ENCODE data around the gene FAM163A. TPM values are rescaled to one million over a fixed set of nuclear protein-coding genes. Genes with fewer than 3 reads are reported as not detected.

FAM163A gene
- total RNA-seq, 1 donor from 2014 or later = not detected

DNA sequence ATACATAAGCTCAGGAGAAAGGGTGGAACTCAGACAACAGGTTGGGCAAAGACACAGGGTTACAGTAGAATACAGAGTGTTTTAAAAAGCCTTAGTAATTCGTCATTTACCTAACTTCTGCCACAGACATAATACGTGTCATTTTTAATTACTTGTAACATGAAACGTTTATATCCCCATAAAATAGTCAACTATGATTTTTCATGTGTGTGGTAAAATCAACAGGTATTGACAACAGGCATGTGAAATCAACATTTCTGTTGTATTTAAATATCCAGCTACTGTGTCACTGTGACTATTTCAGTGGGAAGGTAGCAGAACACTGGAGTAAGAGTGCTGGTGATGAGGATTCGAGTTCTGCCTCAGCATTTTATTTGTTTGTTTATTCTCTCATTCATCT, 5.7 kb downstream of the FAM163A start:
- TF ChIP-seq, protein P1, sequence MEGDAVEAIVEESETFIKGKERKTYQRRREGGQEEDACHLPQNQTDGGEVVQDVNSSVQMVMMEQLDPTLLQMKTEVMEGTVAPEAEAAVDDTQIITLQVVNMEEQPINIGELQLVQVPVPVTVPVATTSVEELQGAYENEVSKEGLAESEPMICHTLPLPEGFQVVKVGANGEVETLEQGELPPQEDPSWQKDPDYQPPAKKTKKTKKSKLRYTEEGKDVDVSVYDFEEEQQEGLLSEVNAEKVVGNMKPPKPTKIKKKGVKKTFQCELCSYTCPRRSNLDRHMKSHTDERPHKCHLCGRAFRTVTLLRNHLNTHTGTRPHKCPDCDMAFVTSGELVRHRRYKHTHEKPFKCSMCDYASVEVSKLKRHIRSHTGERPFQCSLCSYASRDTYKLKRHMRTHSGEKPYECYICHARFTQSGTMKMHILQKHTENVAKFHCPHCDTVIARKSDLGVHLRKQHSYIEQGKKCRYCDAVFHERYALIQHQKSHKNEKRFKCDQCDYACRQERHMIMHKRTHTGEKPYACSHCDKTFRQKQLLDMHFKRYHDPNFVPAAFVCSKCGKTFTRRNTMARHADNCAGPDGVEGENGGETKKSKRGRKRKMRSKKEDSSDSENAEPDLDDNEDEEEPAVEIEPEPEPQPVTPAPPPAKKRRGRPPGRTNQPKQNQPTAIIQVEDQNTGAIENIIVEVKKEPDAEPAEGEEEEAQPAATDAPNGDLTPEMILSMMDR (conservative IDR thresholded peaks at IDR 0.05; ENCODE audit: low read depth, low read length) = no peak
- H3K4me3 ChIP-seq (ENCODE audit: low read depth, low read length) = no peak overlapping the region
- no peak for DNase-seq (ENCODE audit: low read depth)

DNA sequence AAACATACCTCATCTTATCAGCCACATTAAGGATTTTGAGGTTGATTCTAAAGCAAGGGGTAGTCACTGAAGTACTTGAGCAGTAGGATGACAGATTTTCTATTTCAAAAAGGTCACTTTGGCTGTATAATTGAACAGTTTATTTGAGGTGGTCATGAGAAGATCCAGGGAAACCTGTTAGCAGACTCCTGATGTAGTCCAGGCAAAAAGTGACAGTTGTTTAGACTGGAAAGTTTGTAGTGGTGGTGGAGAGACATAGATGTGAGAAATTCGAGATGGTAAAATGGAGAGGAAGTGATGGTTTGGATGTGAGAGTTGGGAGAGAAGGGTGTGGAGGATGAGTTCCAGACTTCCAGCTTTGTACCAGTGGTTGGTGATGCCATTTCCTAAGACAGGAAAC, 7.5 kb downstream of the FAM163A start:
- no peak overlapping the region for H3K4me3 ChIP-seq (ENCODE audit: low read depth, low read length)
- no peak for DNase-seq (ENCODE audit: low read depth)
- TF ChIP-seq, protein P1 (conservative IDR thresholded peaks at IDR 0.05; ENCODE audit: low read depth, low read length) = no peak

DNA sequence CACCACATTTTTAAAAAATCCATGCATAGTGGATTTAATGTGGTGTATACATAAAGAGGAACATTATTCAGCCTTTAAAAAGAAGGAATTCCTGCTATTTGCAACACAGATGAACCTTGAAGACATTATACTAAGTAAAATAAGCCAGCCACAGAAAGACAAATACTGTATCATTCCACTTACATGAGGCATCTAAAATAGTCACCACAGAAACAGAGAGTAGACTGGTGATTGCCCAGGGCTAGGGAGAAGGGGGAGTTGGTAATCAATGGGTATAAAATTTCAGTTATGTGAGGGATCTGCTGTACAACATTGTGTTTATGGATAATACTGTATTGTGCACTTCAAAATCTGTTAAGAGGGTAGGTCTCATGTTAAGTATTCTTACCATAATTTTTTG, 10.0 kb downstream of the FAM163A start:
- DNase-seq (ENCODE audit: low read depth) = no peak
- TF ChIP-seq, protein P1 (conservative IDR thresholded peaks at IDR 0.05; ENCODE audit: low read depth, low read length) = no peak
- H3K4me3 ChIP-seq (ENCODE audit: low read depth, low read length) = no peak overlapping the region

DNA sequence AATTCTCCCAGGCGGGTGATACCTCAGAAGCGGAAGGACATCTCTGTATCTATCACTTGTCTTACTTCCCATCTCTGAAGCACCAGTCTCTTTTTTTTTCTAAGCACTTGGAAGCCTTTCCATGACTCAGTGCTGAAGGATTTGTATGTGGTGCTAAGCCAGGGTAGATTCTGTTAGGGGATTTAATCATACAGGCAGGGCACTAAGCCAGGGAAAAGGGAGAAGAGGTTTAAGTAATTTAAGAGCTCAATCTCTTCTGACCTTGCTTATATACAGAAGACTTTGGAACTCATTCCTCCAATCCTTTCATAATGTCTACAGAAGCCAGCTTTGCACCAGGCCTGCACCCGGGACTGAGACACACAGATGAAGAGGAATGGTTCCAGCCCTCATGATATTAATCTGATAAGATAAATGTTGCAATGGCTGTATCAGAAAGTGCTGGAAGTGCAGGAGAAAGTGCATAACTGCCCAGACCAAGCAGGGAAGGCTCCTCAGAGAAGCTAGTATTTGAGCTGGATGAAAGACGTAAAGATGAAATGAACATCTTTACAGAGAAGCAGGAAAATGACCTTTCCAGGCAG, 11.0 kb downstream of the FAM163A start:
- DNase-seq (ENCODE audit: low read depth) = no peak
- TF ChIP-seq, protein P1 (conservative IDR thresholded peaks at IDR 0.05; ENCODE audit: low read depth, low read length) = no peak
- H3K4me3 ChIP-seq (ENCODE audit: low read depth, low read length) = no peak overlapping the region

DNA sequence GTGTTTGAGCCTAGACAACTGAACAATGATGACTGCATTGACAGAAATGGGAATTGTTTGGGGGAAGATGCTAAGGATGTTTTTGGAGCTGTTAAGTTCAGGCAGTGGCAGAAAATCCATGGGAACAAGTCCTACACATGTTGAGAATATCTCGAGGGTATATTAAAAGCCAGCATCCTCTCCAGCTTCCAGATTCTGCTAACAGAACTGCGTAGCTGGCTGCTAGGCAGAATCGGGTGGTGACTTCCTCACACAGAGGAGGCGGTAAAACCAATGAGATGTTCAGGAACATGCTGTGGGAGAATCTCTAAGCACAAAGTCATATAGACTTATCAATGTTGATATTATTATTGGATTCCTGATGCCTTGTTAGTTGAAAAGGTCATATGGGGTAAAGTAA, 14.8 kb downstream of the FAM163A start:
- no peak overlapping the region for H3K4me3 ChIP-seq (ENCODE audit: low read depth, low read length)
- TF ChIP-seq, protein P1 (conservative IDR thresholded peaks at IDR 0.05; ENCODE audit: low read depth, low read length) = no peak

DNA sequence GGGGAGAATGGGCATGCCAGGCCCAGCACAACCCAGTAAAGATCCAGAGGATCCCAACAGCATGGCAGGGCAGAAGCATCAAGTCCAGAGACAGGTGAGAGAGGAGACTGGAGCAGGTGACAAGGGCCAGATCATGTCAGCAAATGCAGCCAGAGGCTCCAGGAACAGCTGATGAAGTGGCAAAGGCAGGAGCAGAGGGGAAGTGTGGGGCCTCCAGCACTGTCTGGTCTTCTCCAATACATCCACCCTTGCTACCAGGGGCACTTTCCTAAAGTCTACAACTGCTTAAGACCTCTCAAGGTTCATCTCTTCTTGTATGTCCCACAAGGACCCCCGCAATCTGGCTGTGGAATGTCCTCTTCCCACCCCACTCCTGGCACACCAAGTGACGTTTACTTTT, 17.4 kb downstream of the FAM163A start:
- H3K4me3 ChIP-seq (ENCODE audit: low read depth, low read length) = no peak overlapping the region
- TF ChIP-seq, protein P1 (conservative IDR thresholded peaks at IDR 0.05; ENCODE audit: low read depth, low read length) = no peak
- DNase-seq (ENCODE audit: low read depth) = no peak

More for the DNA sequence above, 14.8 kb downstream of the FAM163A start:
- DNase-seq (ENCODE audit: low read depth) = no peak

DNA sequence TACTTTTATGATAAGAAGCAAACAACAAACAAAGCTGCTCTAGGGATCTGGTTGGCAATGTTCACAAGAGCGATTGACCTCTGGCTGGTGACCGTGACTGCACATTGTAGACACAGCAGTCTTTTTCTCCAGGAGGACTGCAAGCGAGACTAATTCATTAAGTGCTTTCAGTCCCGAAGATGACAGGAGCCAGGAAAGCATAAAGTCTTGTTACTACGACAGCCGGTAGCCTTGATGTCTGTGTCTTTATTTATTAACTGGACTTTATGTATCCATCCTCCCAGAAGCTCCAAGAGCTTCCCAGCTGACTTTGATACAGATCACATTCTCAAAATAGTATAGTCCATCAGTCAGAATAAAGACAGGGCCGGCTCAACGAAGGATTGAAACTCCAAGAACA, 18.2 kb downstream of the FAM163A start:
- TF ChIP-seq, protein P1 (conservative IDR thresholded peaks at IDR 0.05; ENCODE audit: low read depth, low read length) = no peak

More for the DNA sequence above, 18.2 kb downstream of the FAM163A start:
- H3K4me3 ChIP-seq (ENCODE audit: low read depth, low read length) = no peak overlapping the region
- no peak for DNase-seq (ENCODE audit: low read depth)
